ENCODE measurements around the gene ATAD5. TPM values are rescaled to one million over a fixed set of nuclear protein-coding genes. Genes with fewer than 3 reads are reported as not detected.
"Not testable (repeated sequence)": the region's sequence is repeated elsewhere in the genome, so short reads cannot be mapped to it uniquely, and the experiment has no call there.

Gene ATAD5
- total RNA-seq, 1 donor from 2014 or later: 3.2 TPM

GRCh38 chr17:30824356-30825145 is 7.2 kb upstream of the ATAD5 start, which contains the start of gene CRLF3:
CRLF3 (minus strand) TSS chr17:30824692; CDS start chr17:30824651, 41 bp downstream.
- peak; percentile 95 for DNase-seq

GRCh38 chr17:30827082-30827481 is 4.7 kb upstream of the ATAD5 start:
- no peak for DNase-seq

GRCh38 chr17:30829022-30829421 is 2.7 kb upstream of the ATAD5 start:
- no peak for DNase-seq

- DNase-seq: peak; percentile 24
Measured at GRCh38 chr17:30831257-30831656, 509 bp upstream of the ATAD5 start.

GRCh38 chr17:30832438-30833124 is 815 bp downstream of the ATAD5 start:
- DNase-seq: no peak

GRCh38 chr17:30838202-30838807 is 6.5 kb downstream of the ATAD5 start:
- no peak for DNase-seq

- no peak for DNase-seq
Measured at GRCh38 chr17:30840771-30841170, 9.0 kb downstream of the ATAD5 start.

GRCh38 chr17:30848021-30848420 is 16.3 kb downstream of the ATAD5 start:
- DNase-seq: no peak

GRCh38 chr17:30854146-30854545 is 22.4 kb downstream of the ATAD5 start:
- no peak for DNase-seq

GRCh38 chr17:30858556-30859250 is 26.9 kb downstream of the ATAD5 start:
- DNase-seq: no peak

GRCh38 chr17:30864636-30865035 is 32.9 kb downstream of the ATAD5 start:
- DNase-seq: no peak

- DNase-seq: no peak
Measured at GRCh38 chr17:30869005-30869404, 37.2 kb downstream of the ATAD5 start.

GRCh38 chr17:30886187-30886586 is 54.4 kb downstream of the ATAD5 start:
- DNase-seq: no peak

- no peak for DNase-seq
Measured at GRCh38 chr17:30894236-30894635, 62.5 kb downstream of the ATAD5 start.

GRCh38 chr17:30897311-30897710 is 65.5 kb downstream of the ATAD5 start:
- DNase-seq: no peak

- DNase-seq: no peak
Measured at GRCh38 chr17:30905742-30906100, 74.0 kb downstream of the ATAD5 start.

- peak; percentile 94 for DNase-seq
Measured at GRCh38 chr17:30906101-30906911, 74.5 kb downstream of the ATAD5 start, which contains the start of gene TEFM. TEFM (minus strand) TSS chr17:30906238; CDS start chr17:30906198, 40 bp downstream.

GRCh38 chr17:30908717-30909420 is 77.1 kb downstream of the ATAD5 start:
- no peak for DNase-seq

- not testable (repeated sequence) for DNase-seq
Measured at GRCh38 chr17:30910151-30910550, 78.4 kb downstream of the ATAD5 start.

GRCh38 chr17:30913955-30914354 is 82.2 kb downstream of the ATAD5 start:
- no peak for DNase-seq

All from dermis blood vessel endothelial cell (primary cell).